Psoas muscle (tissue), 8 donors: ENCODE measurements around the gene CACNG5. TPM values are rescaled to one million over a fixed set of nuclear protein-coding genes. Genes with fewer than 3 reads are reported as not detected.

Source experiments
- ATAC-seq, 4 donors: fragments of 200-7000 bp; cut with Tn5 transposase; one replicate each; pipeline ENCODE4 v1.9.1; 2020; ENCODE audit warnings: moderate library complexity in 3 of 4, mild to moderate bottlenecking in 2 of 4
- DNase-seq, 2 donors: peaks; one replicate each; pipeline ENCODE4 v3.0.0-alpha.2; 2020
- H3K27ac ChIP-seq: fragments of 200-600 bp; one replicate; pipeline ENCODE4 v1.8.0; 2022
- H3K27me3 ChIP-seq, 3 donors: fragments of 200-600 bp in 1 of 3; one replicate each; pipeline versions ENCODE4 v1.6.1 to v1.8.0; 2013 to 2022; ENCODE audit warnings: low read length in 2 of 3, mild to moderate bottlenecking in 2 of 3, moderate library complexity in 1 of 3; ENCODE audit not compliant: insufficient read depth in 3 of 3
- H3K36me3 ChIP-seq, 2 donors: fragments of 200-600 bp in 1 of 2; one replicate each; pipeline versions ENCODE4 v1.6.1 to v1.8.0; 2013 to 2022; ENCODE audit warnings: low read depth in 1 of 2, mild to moderate bottlenecking in 1 of 2, moderate library complexity in 1 of 2; ENCODE audit not compliant: insufficient read depth in 1 of 2
- H3K4me1 ChIP-seq: fragments of 200-600 bp; one replicate; pipeline ENCODE4 v1.8.0; 2022
- H3K4me3 ChIP-seq: fragments of 200-600 bp; one replicate; pipeline ENCODE4 v1.8.0; 2022; ENCODE audit warnings: mild to moderate bottlenecking
- H3K9me3 ChIP-seq: fragments of 200-600 bp; one replicate; pipeline ENCODE4 v1.8.0; 2022
- WGBS, 3 donors: extraction: QIAGEN DNeasy Blood & Tissue Kit; methylation state at CpG; one replicate each; pipeline versions ENCODE4 v1.1.6 to v1.1.7; 2013; 5-methylcytosine and 5-hydroxymethylcytosine counted together
- intact Hi-C, 2 donors: fragments of 100-400 bp; cut with DNase I; formaldehyde crosslinking; loops; one replicate each; pipeline versions ENCODE4 v1.11.0 to v1.14.2; 2022
- polyA plus RNA-seq, 3 donors: library from polyadenylated mRNA; stranded (reverse); fragments of 200-250 nt; gene quantifications; one replicate each; pipeline ENCODE4 v1.2.3, GENCODE V29; 2013
- total RNA-seq, 4 donors: library from RNA; stranded (reverse); fragmentation: NEBNext Ultra II Directional in 2 of 4; extraction: Animal tissue kit (Norgen Biotek cat#: 25700) in 2 of 4; gene quantifications; one replicate each; pipeline versions ENCODE4 v1.2.1 to v1.2.4, GENCODE V29; 2021 to 2023
- TF ChIP-seq, protein P1 (sequence below): fragments of 200-600 bp; IDR thresholded peaks from one replicate; pipeline ENCODE4 v1.8.0; 2022; ENCODE audit warnings: antibody characterized with exemption
- donor health status: healthy with polysubstance abuse.
- donor health status: DM: no; HTN: no; CAD: no; lungs with moderate emphysema.
- donor health status: Bipolar disorder and iron deficiency.
- donor health status: healthy.
- donor health status: DM: yes; HTN: yes; CAD: no.
- donor health status: DM: no; HTN: no; CAD: no.
- donor health status: DM: no; HTN: no; CAD: no.
- donor health status: DM: yes; HTN: yes; CAD: no.

The CACNG5 gene
- total and polyA plus RNA-seq, 7 donors, result not detected

DNA sequence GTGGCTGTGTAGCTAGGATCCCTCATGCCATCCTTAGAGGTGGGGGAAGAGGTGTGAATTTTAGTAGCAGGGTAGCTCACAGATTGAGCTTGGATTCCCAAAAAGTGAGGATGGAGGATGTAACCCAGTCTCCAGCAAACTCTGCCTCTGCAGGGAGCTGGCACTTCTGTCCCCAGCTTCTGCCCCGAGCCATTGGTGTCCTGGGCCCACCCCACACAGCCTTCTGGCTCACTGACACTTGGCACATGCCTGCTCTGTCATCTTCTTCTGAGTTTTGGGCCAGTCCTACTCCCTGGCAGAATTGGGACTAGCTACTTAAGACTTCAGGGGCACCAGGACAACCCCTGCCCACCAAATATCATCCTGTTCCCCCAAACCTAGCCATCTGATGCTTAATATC lies 2.3 kb downstream of the CACNG5 start:
- Histone ChIP-seq H3K9me3 (no peaks in the 10 kb centered on the region), H3K36me3 (no peaks in the 10 kb centered on the region), H3K27me3 (peaks cover 0 to 37% (median 17%) of the 10 kb centered on the region in 3 donors), H3K27ac (no peak overlapping the region), H3K4me3 (no peak overlapping the region), H3K4me1 (no peaks in the 10 kb centered on the region)
- intact Hi-C loops, result no loop called here
- no peak for ATAC-seq
- no peak for DNase-seq
- WGBS, 3 donors, result 67 to 75% (median 67%) methylated on average over 1 of the region's 1 CpG
- TF ChIP-seq, protein P1, sequence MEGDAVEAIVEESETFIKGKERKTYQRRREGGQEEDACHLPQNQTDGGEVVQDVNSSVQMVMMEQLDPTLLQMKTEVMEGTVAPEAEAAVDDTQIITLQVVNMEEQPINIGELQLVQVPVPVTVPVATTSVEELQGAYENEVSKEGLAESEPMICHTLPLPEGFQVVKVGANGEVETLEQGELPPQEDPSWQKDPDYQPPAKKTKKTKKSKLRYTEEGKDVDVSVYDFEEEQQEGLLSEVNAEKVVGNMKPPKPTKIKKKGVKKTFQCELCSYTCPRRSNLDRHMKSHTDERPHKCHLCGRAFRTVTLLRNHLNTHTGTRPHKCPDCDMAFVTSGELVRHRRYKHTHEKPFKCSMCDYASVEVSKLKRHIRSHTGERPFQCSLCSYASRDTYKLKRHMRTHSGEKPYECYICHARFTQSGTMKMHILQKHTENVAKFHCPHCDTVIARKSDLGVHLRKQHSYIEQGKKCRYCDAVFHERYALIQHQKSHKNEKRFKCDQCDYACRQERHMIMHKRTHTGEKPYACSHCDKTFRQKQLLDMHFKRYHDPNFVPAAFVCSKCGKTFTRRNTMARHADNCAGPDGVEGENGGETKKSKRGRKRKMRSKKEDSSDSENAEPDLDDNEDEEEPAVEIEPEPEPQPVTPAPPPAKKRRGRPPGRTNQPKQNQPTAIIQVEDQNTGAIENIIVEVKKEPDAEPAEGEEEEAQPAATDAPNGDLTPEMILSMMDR, result no peak

DNA sequence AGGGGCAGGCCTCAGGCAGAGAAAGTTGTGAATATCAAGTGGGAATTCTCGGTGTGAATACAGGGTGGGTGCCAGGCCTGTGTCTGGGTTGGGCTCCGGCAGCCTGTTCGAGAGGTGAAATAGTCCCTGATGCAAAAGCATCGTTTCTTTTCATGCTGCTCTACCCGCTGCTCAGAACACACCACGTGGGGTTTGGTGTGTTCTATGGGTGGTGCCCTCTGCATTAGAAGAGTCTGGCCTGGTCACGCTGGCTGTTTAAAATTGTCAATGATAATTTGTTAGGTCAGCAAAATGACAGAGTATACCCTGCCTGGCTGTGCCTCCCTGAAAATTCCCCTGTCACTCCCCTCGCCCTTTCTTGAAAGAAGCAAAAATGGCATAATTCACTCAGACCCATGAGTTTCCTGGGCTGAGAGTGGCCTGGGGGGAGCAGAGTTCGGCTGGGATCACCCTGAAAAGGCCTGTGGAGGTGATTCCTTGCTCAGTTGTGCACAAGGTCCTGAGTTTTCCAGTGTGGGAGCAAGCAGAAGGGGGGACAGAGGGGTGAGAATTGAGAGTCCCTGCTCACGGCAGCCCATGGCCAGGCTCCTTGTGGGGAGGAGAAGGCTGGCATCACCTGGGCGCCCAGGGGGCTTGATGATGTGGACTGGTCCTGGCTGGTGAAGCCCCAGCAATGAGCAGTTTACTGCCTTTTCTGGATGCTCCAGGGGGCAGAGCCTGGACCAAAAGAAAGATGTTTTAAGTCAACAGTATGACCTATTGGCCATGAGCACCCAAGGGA lies 3.2 kb downstream of the CACNG5 start:
- 71 to 78% (median 77%) methylated on average over 11 of the region's 11 CpGs for WGBS, 3 donors
- no peaks in the 10 kb centered on the region for H3K4me1 ChIP-seq
- H3K27ac ChIP-seq, result no peak overlapping the region
- H3K36me3 ChIP-seq, result no peaks in the 10 kb centered on the region
- no peak overlapping the region for H3K4me3 ChIP-seq
- DNase-seq, result no peak
- no peak for ATAC-seq
- H3K9me3 ChIP-seq, result no peaks in the 10 kb centered on the region
- peaks cover 0 to 37% (median 17%) of the 10 kb centered on the region in 3 donors for H3K27me3 ChIP-seq
- TF ChIP-seq, protein P1, result no peak
- intact Hi-C loops, result no loop called here

DNA sequence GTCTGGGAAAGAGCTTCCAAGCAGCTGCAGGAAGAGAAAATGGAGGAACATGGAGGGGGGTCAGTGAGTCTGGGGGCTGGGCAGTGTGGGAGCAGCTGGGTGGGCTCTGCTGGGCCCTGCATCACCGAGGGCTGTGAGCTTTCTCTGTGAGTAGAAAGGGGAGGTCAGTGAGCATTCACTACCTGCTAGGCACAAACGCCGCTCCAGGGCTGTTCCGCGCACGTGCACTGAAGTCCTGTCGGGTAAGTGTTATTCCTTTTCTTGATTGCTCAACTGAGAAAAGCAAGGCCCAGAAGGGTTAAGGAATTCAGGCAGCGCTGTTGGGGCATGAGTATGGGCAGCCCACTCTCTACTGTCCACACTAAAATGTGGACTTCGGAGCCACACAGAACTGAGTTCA lies 4.7 kb downstream of the CACNG5 start:
- intact Hi-C loops, result no loop called here
- no peaks in the 10 kb centered on the region for H3K4me1 ChIP-seq
- TF ChIP-seq, protein P1, result no peak
- no peaks in the 10 kb centered on the region for H3K36me3 ChIP-seq
- ATAC-seq (no peak), DNase-seq (no peak)
- H3K4me3 ChIP-seq, result no peak overlapping the region
- no peak overlapping the region for H3K27ac ChIP-seq
- peaks cover 0 to 29% (median 17%) of the 10 kb centered on the region in 3 donors for H3K27me3 ChIP-seq
- H3K9me3 ChIP-seq, result no peaks in the 10 kb centered on the region
- whole genome bisulfite sequencing, 3 donors, result 79 to 83% (median 81%) methylated on average over 9 of the region's 9 CpGs

DNA sequence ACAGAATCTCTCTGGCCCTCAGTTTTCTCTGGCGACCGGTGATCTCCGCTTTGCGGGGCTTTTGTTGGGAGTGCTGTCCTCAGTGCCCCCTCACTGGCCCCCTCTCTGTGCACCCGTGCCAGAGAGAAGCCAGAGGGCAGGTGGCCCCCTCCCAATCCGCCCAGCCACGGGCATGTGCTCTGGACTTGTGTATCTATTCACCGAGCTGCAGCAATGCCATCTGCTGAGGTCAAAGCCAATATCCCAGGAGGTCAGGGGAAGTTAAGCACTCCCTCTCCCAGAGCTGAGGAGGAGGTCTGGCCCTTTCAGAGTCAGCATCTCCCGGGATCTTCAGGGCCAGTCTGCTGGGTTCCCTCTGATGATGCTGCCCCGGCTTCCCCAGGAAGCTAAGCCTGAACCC lies 5.1 kb downstream of the CACNG5 start:
- no peaks in the 10 kb centered on the region for H3K9me3 ChIP-seq
- no peak for ATAC-seq
- H3K4me1 ChIP-seq, result no peaks in the 10 kb centered on the region
- peaks cover 0 to 24% (median 17%) of the 10 kb centered on the region in 3 donors for H3K27me3 ChIP-seq
- TF ChIP-seq, protein P1, result no peak
- no peak overlapping the region for H3K27ac ChIP-seq
- no peak for DNase-seq
- intact Hi-C loops, result no loop called here
- no peaks in the 10 kb centered on the region for H3K36me3 ChIP-seq
- H3K4me3 ChIP-seq, result no peak overlapping the region
- WGBS, 3 donors, result 59 to 63% (median 61%) methylated on average over 10 of the region's 10 CpGs
